MM.1S (cell line): ENCODE data around the gene SCAPER.

Experiments
- DNase-seq: peaks from one replicate; pipeline ENCODE4 v3.0.0-alpha.2; 2015
- H2AFZ ChIP-seq: fragments of 300-600 bp; sonication (generic); 2 replicates; pipeline ENCODE4 v1.6.0; 2016; ENCODE audit warnings: antibody characterized with exemption, low read length
- H3F3A ChIP-seq: fragments of 300-600 bp; sonication (generic); 2 replicates; pipeline ENCODE4 v1.6.1; 2016; ENCODE audit warnings: mild to moderate bottlenecking, antibody characterized with exemption, low read length, moderate library complexity, mixed read lengths; ENCODE audit not compliant: insufficient read depth
- H3K27ac ChIP-seq: fragments of 300-600 bp; sonication (generic); 2 replicates; pipeline ENCODE4 v1.5.1; 2016; ENCODE audit warnings: mild to moderate bottlenecking, low read length
- H3K27me3 ChIP-seq: fragments of 300-600 bp; sonication (generic); replicated peaks from 2 replicates; pipeline ENCODE4 v1.6.0; 2016; ENCODE audit warnings: low read length; ENCODE audit not compliant: insufficient read depth
- H3K36me3 ChIP-seq: fragments of 300-600 bp; sonication (generic); replicated peaks from 2 replicates; pipeline ENCODE4 v1.6.1; 2016; ENCODE audit warnings: mild to moderate bottlenecking, low read length, mixed read lengths; ENCODE audit not compliant: insufficient read depth
- H3K4me1 ChIP-seq: fragments of 300-600 bp; sonication (generic); 2 replicates; pipeline ENCODE4 v1.6.1; 2016; ENCODE audit warnings: low read length, mixed read lengths
- H3K4me2 ChIP-seq: fragments of 300-600 bp; sonication (generic); 2 replicates; pipeline ENCODE4 v1.6.0; 2016; ENCODE audit warnings: low read depth, low read length
- H3K4me3 ChIP-seq: fragments of 300-600 bp; sonication (generic); 2 replicates; pipeline ENCODE4 v1.5.1; 2016; ENCODE audit warnings: low read length, mixed read lengths
- H3K79me2 ChIP-seq: fragments of 300-600 bp; sonication (generic); 2 replicates; pipeline ENCODE4 v1.6.1; 2016; ENCODE audit warnings: mixed run types, low read length, mixed read lengths
- H3K9ac ChIP-seq: fragments of 300-600 bp; sonication (generic); 2 replicates; pipeline ENCODE4 v1.6.1; 2016; ENCODE audit warnings: low read length, mixed read lengths
- H3K9me2 ChIP-seq: fragments of 300-600 bp; sonication (generic); replicated peaks from 2 replicates; pipeline ENCODE4 v1.6.1; 2016; ENCODE audit warnings: mild to moderate bottlenecking, low read length, mixed read lengths; ENCODE audit not compliant: insufficient read depth
- H3K9me3 ChIP-seq: fragments of 300-600 bp; sonication (generic); replicated peaks from 2 replicates; pipeline ENCODE4 v1.6.1; 2016; ENCODE audit warnings: mild to moderate bottlenecking, low read length, mixed read lengths; ENCODE audit not compliant: insufficient read depth
- H4K20me1 ChIP-seq: fragments of 300-600 bp; sonication (generic); 2 replicates; pipeline ENCODE4 v1.6.1; 2016; ENCODE audit warnings: mild to moderate bottlenecking, low read length, moderate library complexity, mixed read lengths; ENCODE audit not compliant: insufficient read depth
- EZH2 ChIP-seq: fragments of 300-600 bp; sonication (generic); optimal IDR thresholded peaks from 2 replicates; pipeline ENCODE3; 2017; ENCODE audit warnings: low read depth, mild to moderate bottlenecking, antibody characterized with exemption, low read length, mixed read lengths
- EZH2phosphoT487 ChIP-seq: fragments of 300-600 bp; sonication (generic); IDR thresholded peaks from 2 replicates; pipeline ENCODE4 v1.6.1; 2018; ENCODE audit warnings: antibody characterized with exemption, low read length
- TF ChIP-seq, protein P1 (sequence below): fragments of 300-600 bp; sonication (generic); IDR thresholded peaks from 2 replicates; pipeline ENCODE4 v1.5.1; 2016; ENCODE audit warnings: antibody characterized with exemption, low read length, mixed read lengths

Gene SCAPER

DNA sequence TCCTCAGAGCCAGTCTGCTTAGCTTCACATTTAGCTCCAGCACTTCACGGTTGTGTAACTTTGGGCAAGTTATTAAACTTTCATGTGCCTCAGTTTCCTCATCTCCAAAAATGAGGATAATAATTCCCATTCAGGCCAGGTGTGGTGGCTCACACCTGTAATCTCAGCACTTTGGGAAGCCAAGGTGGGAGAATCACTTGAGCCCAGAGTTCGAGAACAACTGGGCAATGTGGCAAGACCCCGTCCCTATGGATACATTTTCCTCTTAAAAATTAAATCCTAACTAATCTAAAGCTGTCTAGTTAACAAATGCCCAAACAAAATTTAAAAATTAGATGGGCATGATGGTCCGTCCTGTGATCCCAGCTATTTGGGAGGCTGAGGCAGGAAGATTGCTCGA lies 33.6 kb upstream of the SCAPER start:
- no peaks in the 10 kb centered on the region for H3K79me2 ChIP-seq
- H3K4me1 ChIP-seq, result no peaks in the 10 kb centered on the region
- no peaks in the 10 kb centered on the region for H3K27me3 ChIP-seq
- H3F3A ChIP-seq, result no peaks in the 10 kb centered on the region
- no peak overlapping the region for H3K4me2 ChIP-seq
- H4K20me1 ChIP-seq, result no peaks in the 10 kb centered on the region
- no peak overlapping the region for H3K27ac ChIP-seq
- no peak overlapping the region for H3K9ac ChIP-seq
- H3K36me3 ChIP-seq, result no peaks in the 10 kb centered on the region; the same call in 1 of the 2 replicates
- no peak for TF ChIP-seq EZH2phosphoT487
- TF ChIP-seq EZH2, result no peak
- no peak for DNase-seq
- H3K9me2 ChIP-seq, result no peaks in the 10 kb centered on the region
- no peak overlapping the region for H2AFZ ChIP-seq
- no peaks in the 10 kb centered on the region for H3K9me3 ChIP-seq
- H3K4me3 ChIP-seq, result no peak overlapping the region

DNA sequence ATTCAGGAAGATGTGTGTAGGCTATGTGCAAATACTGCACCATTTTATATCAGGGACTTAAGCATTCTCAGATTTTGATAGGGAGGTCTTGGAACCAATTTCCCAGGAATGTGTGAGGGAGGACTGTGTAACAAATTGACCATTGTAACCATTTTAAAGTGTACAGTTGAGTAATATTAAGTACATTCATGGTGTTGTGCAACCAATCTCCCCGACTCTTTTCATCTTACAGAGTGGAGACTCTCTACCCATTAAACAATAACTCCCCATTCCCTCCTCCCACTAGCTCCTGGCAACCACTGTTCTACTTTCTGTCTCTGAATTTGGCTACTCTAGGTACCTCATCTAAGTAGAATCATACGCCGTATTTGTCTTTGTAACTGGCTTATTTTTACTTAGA lies 31.5 kb upstream of the SCAPER start:
- no peaks in the 10 kb centered on the region for H3K9me2 ChIP-seq
- no peaks in the 10 kb centered on the region for H3F3A ChIP-seq
- no peaks in the 10 kb centered on the region for H3K9me3 ChIP-seq
- DNase-seq, result no peak
- no peak overlapping the region for H3K4me2 ChIP-seq
- no peak overlapping the region for H2AFZ ChIP-seq
- H3K36me3 ChIP-seq, result no peaks in the 10 kb centered on the region; the same call in 1 of the 2 replicates
- TF ChIP-seq EZH2phosphoT487 (no peak), EZH2 (no peak)
- TF ChIP-seq, protein P1, sequence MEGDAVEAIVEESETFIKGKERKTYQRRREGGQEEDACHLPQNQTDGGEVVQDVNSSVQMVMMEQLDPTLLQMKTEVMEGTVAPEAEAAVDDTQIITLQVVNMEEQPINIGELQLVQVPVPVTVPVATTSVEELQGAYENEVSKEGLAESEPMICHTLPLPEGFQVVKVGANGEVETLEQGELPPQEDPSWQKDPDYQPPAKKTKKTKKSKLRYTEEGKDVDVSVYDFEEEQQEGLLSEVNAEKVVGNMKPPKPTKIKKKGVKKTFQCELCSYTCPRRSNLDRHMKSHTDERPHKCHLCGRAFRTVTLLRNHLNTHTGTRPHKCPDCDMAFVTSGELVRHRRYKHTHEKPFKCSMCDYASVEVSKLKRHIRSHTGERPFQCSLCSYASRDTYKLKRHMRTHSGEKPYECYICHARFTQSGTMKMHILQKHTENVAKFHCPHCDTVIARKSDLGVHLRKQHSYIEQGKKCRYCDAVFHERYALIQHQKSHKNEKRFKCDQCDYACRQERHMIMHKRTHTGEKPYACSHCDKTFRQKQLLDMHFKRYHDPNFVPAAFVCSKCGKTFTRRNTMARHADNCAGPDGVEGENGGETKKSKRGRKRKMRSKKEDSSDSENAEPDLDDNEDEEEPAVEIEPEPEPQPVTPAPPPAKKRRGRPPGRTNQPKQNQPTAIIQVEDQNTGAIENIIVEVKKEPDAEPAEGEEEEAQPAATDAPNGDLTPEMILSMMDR, result no peak
- H3K27ac ChIP-seq, result no peak overlapping the region
- H3K4me1 ChIP-seq, result peaks cover 5% of the 10 kb centered on the region; the same call in 1 of the 2 replicates
- H4K20me1 ChIP-seq, result no peaks in the 10 kb centered on the region
- peaks cover 16% of the 10 kb centered on the region for H3K79me2 ChIP-seq
- no peak overlapping the region for H3K9ac ChIP-seq
- no peaks in the 10 kb centered on the region for H3K27me3 ChIP-seq
- H3K4me3 ChIP-seq, result no peak overlapping the region

- no peak overlapping the region for H3K9ac ChIP-seq
- no peaks in the 10 kb centered on the region for H4K20me1 ChIP-seq
- no peak for DNase-seq
- TF ChIP-seq EZH2phosphoT487 (no peak), EZH2 (no peak)
- TF ChIP-seq, protein P1, result no peak
- no peaks in the 10 kb centered on the region for H3K27me3 ChIP-seq
- H3K9me3 ChIP-seq, result no peaks in the 10 kb centered on the region
- no peak overlapping the region for H2AFZ ChIP-seq
- no peaks in the 10 kb centered on the region for H3K9me2 ChIP-seq
- H3K79me2 ChIP-seq, result peaks cover 16% of the 10 kb centered on the region
- no peak overlapping the region for H3K4me3 ChIP-seq
- peaks cover 8% of the 10 kb centered on the region; the same call in 1 of the 2 replicates for H3K4me1 ChIP-seq
- no peaks in the 10 kb centered on the region; the same call in 1 of the 2 replicates for H3K36me3 ChIP-seq
- no peak overlapping the region for H3K27ac ChIP-seq
- H3F3A ChIP-seq, result no peaks in the 10 kb centered on the region
- no peak overlapping the region for H3K4me2 ChIP-seq
Observed at GRCh38 chr15:76935620-76936019, 30.5 kb upstream of the SCAPER start.

DNA sequence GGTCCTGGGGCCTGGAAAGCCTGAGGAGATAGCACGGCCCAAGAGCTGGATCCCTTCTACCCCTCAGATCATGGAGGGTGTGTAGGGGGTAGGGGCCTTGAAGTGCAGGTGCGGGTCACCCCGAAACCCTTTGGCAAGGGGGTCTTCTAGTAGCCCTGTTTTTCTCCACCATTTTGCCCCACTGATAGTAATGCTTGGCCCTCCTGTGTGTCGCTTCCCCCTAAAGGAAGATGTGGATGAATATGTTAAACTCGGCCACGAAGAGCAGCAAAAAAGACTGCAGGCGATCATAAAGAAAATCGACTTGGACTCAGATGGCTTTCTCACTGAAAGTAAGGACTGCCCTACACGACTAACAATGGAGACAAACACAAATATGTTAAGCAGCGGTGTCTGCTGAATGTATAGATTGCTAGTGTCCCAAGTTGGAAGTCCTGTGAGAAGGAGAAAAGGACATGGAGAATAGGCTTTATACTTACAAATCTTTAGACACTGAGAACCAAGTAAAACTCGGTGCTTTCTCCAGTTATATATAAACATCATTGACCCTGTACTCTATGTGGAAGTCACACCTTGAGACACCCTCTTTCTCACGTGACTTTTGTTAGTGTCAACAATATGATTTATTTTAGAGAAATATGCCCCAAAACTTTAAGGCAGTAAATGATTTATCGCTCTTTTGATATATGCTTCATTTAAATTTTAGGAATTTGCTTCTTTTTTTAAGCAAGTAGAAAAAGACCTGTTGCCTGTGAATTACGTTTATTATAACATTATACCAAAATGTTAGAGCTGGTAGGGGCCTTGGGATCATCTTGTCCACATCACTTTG lies 27.2 kb upstream of the SCAPER start:
- H3K36me3 ChIP-seq, result no peaks in the 10 kb centered on the region
- peak overlapping the region; percentile 80 for H3K9ac ChIP-seq
- peaks cover 16% of the 10 kb centered on the region for H3K79me2 ChIP-seq
- peak; percentile 21 for DNase-seq
- H3K27me3 ChIP-seq, result no peaks in the 10 kb centered on the region
- no peak for TF ChIP-seq EZH2
- TF ChIP-seq, protein P1, result no peak
- TF ChIP-seq EZH2phosphoT487, result no peak
- H3K9me3 ChIP-seq, result no peaks in the 10 kb centered on the region
- peak overlapping the region; percentile 88 for H3K4me3 ChIP-seq
- peaks cover 9% of the 10 kb centered on the region; the same call in 1 of the 2 replicates for H3K4me1 ChIP-seq
- H3K27ac ChIP-seq, result no peak overlapping the region
- H4K20me1 ChIP-seq, result no peaks in the 10 kb centered on the region
- H3K9me2 ChIP-seq, result no peaks in the 10 kb centered on the region
- peak overlapping the region; percentile 80 for H2AFZ ChIP-seq
- H3K4me2 ChIP-seq, result peak overlapping the region; percentile 83
- no peaks in the 10 kb centered on the region for H3F3A ChIP-seq
